HFF-Myc (cell line): ENCODE results near the gene ROCK2.

Experiments
- DNase-seq: peaks from one replicate; pipeline ENCODE4 v3.0.0-alpha.2; 2011; ENCODE audit warnings: low read depth; ENCODE audit errors: extremely low read depth
- H3K4me3 ChIP-seq: replicated peaks from 2 replicates; pipeline ENCODE4 v1.5.1; 2011; ENCODE audit warnings: low read depth, mild to moderate bottlenecking, control low read depth, low read length
- TF ChIP-seq, protein P1 (sequence below): IDR thresholded peaks from 2 replicates; pipeline ENCODE4 v1.5.1; 2012; ENCODE audit warnings: mild to moderate bottlenecking, low read depth, low read length, control low read depth; ENCODE audit errors: missing control alignments

ROCK2 gene

GRCh38 chr2:11314487-11314886 lies 29.9 kb downstream of the ROCK2 start:
- H3K4me3 ChIP-seq, result no peak overlapping the region
- no peak for DNase-seq
- TF ChIP-seq, protein P1, sequence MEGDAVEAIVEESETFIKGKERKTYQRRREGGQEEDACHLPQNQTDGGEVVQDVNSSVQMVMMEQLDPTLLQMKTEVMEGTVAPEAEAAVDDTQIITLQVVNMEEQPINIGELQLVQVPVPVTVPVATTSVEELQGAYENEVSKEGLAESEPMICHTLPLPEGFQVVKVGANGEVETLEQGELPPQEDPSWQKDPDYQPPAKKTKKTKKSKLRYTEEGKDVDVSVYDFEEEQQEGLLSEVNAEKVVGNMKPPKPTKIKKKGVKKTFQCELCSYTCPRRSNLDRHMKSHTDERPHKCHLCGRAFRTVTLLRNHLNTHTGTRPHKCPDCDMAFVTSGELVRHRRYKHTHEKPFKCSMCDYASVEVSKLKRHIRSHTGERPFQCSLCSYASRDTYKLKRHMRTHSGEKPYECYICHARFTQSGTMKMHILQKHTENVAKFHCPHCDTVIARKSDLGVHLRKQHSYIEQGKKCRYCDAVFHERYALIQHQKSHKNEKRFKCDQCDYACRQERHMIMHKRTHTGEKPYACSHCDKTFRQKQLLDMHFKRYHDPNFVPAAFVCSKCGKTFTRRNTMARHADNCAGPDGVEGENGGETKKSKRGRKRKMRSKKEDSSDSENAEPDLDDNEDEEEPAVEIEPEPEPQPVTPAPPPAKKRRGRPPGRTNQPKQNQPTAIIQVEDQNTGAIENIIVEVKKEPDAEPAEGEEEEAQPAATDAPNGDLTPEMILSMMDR, result no peak

DNA sequence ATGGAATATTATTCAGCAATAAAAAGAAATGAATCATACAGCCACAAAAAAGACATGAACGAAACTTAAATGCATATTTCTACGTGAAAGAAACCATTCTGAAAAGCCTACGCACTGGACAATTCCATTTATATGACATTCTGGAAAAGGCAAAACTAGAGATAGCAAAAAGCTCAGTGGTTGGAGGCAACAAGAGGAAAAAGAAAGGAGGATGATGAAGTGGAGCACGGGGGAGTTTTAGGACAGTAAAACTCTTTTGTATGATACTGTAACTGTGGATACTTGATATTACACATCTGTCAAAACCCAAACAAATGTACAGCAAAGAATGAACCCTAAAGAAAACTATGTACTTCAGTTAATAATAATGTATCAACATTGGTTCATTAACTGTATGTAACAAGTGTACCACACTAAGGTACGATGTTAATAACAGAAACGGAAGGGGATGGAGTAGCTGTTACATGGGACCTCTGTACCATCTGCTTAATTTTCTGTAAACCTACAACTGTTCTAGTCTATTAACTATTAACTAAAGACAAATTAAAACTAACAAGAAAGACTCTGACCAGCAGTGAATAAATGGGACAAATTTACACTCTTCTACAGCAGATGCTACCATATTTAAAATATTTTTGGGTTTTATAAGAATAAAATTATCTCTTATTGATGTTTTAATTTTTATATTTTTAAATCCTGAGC lies 31.5 kb downstream of the ROCK2 start:
- no peak overlapping the region for H3K4me3 ChIP-seq
- TF ChIP-seq, protein P1, result no peak
- no peak for DNase-seq

- no peak for DNase-seq
- TF ChIP-seq, protein P1, result no peak
- H3K4me3 ChIP-seq, result no peak overlapping the region
These were observed 32.9 kb downstream of the ROCK2 start for GRCh38 chr2:11311543-11311942.

DNA sequence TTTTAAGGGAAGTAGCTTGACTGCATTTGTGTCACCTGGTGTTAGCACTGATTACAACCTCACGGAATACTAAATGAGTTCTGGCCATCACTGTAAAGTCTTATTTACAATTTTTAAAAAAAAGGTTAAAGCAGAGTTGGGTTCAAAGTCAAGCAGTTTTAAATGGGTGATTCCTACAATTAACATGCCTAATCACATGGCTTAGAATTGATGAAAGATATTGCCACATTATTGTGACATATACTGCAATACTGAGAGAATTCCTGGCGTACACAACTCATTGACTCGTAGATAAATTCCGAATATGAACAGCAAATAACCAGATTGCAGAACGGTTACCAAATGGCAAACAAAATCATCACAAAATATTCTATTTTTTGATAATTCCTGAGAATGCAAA lies 34.2 kb downstream of the ROCK2 start:
- no peak for DNase-seq
- TF ChIP-seq, protein P1, result no peak
- no peak overlapping the region for H3K4me3 ChIP-seq

GRCh38 chr2:11309706-11310105 lies 34.7 kb downstream of the ROCK2 start:
- H3K4me3 ChIP-seq, result no peak overlapping the region
- TF ChIP-seq, protein P1, result no peak
- DNase-seq, result no peak

DNA sequence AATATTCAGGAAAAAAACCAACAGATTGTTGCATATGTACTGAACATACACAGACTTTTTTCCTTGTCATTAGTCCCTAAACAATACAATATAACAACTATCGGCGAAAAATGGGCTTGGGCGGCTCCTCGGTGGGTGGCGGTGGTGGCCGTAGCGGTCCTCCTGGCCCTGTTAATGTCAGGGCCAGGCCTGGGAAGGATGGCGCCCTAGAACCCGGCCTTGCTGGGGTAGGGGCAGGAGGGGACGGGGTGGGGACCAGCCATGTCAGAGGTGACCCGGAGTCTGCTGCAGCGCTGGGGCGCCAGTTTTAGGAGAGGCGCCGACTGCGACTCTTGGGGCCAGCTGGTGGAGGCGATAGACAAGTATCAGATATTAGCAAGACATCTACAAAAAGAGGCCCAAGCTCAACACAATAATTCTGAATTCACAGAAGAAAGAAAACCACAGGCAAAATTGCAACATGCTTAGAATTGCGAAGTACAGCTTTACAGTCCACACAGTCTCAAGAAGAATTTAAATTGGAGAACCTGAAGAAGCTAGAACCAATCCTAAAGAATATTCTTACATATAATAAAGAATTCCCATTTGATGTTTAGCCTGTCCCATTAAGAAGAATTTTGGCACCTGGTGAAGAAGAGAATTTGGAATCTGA lies 36.5 kb downstream of the ROCK2 start:
- TF ChIP-seq, protein P1, result no peak
- no peak for DNase-seq
- H3K4me3 ChIP-seq, result no peak overlapping the region
